Measurements from ENCODE around the gene PTPN14.
"Not testable (repeated sequence)": the region's sequence is repeated elsewhere in the genome, so short reads cannot be mapped to it uniquely, and the experiment has no call there.

Gene PTPN14

DNA sequence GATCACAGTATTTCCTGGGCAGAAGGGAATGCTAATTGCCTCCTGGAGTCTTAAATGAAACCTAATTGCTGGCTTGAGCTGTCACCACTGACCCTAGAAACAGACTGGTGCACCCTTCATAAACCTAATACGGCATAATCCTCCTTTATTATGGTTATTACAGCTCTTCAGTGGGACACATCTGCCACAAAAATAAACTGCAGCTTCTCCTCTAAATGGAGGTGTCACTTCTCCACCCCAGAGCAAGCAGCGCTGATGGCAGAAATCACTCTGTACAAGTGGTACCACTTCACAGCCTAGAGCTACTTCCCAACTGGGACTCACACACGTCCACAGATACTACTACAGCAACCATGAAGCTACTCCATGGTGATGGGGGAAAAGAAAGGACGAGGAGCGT, 11.1 kb downstream of the PTPN14 start:
- no peak for DNase-seq

DNA sequence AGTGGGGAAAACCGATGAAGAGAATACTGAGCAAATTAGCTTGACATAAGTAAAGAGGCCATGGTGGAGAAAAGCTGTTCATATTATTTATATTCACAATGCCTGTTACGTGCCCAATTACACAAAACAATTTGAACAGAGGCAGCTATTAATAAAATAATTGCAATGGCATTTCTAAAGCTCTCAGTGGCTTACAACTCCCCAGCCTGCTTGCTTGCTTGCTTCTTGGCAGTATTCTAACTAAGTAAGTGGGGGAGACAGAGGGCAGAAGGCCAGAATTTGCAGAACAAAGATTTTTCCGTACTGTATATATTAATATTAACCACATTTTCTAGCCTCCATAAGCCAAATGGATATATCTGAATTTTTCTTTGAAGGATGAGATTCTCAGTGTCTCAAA, 12.9 kb downstream of the PTPN14 start:
- no peak for DNase-seq

DNA sequence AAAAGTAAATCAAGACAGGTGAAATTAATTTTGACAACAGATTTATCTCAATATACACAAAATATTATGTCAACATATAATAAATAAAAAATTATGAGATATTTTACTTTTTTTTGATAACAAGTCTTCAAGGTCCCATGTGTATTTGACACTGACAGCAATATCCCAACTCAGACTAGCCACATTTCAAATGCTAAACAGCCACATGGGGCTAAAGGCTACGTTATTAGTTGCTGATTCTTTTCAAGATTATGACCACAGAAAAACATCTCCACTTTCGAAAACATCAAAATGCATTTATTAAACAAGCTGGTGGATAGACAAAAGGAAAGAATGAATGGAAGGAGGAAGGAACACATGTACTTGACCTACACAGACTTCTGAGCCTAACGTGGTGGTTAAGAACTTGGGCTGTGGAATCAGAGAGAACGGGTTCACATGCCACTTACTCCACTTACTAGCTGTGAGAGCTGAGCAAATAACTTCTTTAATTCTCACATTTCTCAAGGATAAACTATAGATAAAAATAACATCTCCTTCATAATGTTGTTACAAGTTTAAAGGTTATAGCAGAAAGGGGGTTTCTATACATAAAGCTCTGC, 13.4 kb downstream of the PTPN14 start:
- DNase-seq, result no peak

DNA sequence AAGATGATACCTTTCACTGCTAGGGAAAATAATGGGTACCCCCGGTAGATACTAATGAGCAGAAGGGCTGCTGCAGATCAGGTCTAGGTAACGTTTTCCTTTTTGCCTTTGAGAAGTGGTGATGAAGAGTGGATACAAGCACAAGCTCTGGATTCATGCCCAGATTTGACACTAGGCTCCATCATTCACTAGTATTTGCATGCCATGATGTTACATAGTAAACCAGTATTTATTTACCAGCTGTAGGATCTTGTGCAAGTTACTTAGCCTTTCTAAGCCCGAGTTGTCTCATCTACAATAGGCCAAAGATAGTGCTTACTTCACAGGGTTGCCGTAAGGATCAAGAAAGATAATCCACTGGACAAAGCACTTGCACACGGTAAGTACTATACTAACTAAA, 14.2 kb downstream of the PTPN14 start:
- no peak for DNase-seq

DNA sequence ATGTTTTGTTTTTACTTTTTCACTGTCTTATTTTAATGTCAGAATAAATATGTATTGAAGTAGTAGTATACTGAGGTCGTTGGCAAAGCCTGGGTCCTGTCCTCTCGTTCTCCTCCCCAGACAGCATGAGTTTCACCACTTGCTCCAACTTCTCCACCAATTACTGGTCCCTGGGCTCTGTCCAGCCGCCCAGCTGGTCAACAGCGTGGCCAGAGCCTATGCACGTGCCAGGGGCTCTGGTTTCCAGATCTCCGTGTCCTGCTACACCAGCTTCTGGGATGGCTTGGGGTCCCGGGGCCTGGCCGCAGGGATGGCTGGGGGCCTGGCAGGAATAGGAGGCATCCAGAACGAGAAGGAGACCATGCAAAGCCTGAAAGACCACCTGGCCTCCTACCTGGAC, 19.3 kb downstream of the PTPN14 start:
- no peak for DNase-seq

DNA sequence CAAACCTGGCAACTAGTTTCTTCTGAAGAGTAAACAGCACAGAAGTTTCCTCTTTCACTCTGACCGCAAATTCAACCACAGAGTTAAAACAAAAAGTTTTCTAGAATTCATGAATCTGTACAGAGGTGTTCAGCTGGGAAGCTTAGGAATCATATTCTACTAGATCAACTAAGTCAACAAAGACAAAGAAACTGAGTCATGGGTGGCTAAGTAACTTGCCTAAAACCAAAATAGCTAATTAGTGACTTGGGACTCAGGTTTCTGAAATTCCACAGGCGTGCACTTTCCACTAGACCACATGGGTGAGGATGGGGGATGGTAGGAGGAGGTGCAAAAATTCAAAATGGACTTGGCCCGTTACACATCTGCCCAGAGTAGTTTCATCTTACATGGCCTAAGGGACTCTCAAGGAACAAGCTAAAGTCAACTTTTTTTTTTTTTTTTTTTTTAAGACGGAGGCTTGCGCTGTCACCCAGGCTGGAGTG, 25.8 kb downstream of the PTPN14 start:
- DNase-seq, result peak; percentile 31

DNA sequence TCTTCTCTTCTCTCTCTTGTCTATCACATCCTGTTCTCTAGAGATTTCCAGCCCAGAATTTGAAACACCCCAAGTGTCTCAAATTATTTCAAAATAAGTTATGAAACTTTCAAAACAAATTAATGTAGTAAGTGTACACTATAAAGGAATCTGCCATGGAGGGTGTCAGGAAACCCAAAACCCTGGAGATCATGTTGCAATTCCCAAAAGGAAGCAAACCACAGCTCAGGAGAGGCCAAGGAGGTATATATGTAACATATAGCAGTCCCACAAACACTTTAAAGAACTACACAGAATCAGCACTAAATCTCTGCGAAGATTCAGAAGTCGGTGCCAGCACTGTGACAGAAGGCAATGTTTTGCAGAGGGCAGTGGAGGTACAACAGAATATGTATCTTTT, 26.6 kb downstream of the PTPN14 start:
- DNase-seq, result no peak

DNA sequence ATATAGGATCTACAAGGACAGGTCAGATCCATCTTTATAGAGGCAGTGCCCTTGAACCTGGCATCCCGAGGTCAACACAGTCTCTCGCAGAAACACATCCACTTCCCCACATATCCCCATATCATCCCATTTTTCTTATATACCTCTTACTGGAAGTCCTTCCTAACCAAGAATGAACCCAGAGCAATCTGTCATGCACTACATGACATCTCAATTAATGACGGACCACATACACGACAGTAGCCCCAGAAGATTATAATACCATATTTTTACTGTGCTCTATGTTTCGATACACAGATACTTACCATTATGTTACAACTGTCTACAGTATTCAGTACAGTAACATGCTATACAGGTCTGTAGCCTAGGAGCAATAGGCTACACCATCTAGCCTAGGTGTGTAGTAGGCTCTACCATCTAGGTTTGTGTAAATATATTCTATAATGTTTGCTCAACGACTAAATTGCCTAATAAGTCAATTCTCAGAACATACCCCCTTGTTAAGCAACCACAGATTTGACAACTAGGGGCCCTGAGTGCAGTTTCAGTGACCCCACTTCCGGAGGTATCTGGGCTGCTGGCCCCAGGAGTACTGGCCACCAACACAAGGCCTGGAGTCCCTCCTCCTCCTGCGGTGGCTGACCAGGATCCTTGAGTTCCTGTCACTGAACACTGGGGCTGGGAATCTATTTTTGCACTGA, 28.1 kb downstream of the PTPN14 start:
- DNase-seq, result no peak

DNA sequence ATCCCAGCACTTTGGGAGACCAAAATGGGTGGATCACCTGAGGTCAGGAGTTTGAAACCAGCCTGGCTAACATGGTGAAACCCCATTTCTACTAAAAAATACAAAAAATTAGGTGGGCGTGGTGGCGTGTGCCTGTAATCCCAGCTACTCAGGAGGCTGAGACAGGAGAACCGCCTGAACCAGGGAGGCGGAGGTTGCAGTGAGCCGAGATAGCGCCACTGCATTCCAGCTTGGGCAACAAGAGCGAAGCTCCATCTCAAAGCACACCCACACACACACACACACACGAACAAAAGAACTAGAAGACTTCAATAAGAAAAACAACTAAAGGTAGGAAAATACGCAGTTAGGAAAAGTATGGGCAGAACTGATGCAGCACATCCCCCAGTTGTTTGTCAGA, 29.9 kb downstream of the PTPN14 start:
- not testable (repeated sequence) for DNase-seq

DNA sequence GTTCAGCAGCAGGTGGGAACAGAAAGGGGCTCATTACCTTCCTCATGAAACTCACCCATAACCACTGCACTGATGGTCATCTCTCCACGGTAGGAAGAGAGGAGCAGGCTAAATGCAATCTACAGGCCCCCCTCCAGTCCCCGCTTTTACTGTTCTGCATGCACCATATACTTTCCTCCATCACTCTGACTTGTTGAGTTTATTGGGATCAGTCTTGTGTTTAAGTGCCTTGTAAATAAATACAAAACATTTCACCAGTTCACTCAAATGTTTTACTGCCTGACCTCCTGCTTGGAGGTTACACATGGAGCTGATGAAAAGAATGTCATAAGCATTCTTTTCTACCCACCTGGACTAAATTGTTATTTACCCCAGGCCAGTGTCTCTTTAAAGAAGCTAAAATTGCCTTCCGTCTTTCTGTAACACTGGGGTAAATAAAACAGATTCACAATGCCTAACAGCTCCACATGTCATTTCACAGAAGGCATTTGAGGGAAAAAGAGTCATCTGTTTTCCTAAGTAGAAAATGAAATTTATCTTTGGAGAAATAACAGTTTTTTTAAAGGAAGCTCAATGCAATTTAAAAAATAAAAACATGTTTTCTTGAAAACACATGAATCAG, 30.7 kb downstream of the PTPN14 start:
- no peak for DNase-seq

DNA sequence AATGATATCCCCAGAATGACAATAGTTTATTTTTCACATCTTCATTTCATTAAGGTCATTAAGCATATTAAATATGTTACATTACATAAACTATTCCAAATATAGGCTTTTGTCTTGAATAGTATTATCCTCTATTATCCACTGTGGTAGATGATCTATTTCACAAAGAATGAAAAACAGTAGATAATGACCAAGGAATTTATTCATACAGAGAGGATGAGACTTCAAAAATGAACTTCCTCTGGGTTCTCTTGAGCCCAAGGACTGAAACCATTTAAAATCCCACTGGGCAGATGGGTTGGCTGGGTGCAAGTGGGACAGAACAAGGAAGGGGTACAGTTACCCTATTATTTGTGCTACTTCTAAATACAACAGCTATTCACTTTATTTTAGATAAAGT, 33.0 kb downstream of the PTPN14 start:
- DNase-seq, result no peak

DNA sequence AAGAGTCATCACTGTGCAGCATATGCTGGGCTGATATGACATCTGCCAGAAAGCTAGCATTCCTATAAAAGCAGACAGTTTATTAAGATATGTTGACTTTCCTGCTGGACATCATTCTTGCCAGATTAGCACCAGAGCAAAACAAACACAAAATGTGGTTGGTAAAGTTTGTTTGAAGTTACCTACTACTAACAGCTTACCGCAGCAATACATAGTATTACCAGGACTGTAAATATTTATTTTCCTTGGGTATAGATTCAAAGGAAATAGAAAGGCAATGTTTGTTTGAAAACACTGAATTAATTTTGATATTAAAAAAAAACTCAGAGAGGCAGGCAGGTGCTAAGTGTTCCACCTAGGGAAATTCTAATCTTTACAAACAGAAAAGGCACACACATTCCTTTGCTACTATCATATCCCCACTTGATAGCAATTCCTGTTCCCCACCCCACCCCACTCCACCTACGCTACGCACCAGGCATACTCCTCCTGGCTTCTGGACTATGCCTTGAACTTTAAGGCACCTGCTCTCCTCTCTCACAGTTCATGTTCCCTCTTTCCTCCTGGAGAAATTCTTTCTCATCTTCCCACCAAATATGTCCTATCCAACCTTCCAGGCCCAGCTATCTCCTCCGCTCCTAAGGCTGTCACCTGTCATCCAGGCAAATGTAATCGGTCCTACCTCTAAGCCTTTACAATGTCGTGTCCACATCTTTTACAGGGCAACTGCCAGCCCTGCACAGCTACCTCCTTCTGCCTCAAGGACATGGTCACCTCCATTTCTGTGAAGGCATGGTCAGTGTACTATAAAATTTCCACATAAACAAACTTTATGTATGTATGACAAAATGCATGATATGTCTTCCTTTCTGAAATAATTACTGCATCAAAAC, 34.7 kb downstream of the PTPN14 start:
- DNase-seq, result no peak

DNA sequence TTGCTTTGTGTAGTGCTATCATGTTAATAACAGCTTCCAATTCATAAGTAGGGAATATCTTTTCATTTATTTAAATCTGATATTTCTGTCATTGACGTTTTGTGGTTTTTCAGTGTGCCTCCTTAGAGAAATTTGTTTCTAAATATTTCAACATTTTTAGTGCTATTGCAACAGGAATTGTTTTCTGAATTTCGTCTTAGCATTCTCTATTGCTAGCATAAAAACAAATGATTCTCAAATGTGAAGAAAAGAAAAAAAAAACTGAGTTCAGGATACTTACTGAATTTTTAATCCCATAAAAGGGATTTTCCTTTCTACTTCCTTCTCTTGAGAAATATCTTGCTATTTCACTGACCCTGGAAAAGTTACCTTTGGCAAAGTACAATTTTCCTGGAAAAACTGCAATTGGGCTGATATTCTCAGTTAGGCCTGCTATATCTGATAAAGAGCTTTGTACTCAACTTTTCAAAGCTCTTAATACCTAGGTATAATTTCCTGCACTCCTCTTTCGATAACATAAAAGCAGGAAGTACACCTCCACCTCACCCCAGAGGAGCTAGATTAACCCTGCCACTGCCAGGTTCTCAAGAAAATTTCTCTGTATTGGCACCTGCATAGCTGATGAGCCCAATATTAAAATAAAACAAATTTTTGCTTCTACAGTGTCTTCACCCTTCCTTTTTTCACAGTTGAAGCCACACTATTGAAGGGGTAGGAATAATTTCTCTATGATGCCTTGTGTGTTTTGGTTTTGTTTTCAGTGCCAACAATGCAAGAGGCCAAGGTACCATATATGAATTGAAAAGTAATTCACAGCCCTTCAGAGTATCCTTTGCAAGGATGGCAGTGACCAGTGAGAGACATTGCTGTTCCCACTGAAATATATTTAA, 35.6 kb downstream of the PTPN14 start:
- no peak for DNase-seq

DNA sequence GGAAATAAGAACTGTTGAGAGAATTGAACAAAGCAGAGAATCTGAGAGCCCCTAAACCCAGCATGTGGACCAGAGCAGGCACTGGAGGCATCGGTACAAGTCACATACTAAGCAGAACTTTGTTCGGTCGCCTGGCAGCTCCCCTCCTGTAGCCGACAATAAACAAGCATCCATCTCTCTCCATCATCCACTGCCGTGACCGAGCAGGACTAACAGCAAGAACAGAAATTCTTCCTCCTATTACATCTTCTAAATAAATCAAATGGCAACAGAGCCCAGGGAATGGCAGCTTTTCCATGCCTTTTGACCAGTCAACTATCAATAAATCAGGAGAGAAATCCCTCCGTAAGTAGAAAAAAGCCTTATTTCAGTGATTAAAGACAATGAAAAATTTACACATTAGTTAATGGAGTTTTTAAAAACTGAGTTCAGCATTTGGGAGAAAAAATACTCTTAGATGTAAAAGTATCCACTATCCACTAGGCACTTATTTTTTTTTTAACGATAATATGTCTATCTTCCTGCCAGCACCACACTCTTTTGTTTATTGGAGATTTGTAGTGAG, 36.5 kb downstream of the PTPN14 start:
- DNase-seq, result no peak

DNA sequence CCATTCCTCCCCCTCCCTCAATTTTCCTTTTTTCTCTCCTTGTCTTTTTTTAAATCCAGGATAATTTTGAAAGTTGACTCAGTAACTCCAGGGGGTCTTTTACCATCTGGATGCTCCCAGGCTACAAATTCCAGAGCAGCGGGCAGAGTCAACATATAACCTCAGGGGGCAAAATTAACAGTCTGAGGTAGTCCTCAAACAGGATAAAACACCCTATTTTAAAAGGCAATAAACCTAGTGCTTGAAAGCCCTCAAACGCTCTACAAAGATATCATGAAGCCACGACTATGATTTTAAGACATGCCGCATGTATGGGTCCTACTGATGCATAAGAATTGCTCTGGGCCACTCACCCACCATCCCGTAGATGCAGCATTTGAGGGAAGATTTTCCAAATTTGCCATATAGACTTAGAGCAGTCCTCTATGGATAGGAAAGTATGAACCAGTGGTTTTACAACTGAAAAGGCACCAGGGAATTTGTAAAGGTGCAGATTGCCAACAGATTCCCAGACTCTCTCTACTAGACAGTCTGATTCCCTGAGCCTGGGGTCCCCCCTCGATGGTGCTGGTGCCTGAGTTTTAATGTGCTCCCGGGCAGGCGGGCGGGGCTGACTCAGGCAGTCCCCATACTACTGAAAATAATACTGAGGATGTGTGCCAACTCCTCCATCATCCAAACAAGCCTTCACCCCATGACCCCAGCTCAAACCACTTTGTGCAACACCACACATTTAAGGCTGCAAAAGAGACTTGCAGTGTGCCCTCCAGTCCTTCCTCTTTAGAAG, 37.2 kb downstream of the PTPN14 start:
- DNase-seq, result no peak

DNA sequence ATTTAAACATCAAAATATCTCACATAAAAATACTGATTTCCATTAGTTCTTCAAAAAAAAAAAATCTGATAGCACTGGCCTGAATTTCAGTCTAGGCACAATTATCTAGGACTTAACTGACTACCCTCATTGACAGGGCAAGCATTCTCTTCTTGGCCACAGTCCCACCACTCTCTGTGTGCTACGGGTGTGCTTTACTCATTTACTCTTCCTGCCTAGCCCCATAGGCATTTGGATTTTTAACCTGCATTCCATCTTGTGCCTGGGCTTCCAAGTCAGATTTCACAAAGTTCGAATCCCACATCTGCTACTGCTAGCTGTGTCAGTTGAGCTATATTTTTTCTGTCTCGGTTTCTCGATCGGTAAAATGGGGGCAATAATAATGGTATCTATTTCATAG, 38.0 kb downstream of the PTPN14 start:
- no peak for DNase-seq

DNA sequence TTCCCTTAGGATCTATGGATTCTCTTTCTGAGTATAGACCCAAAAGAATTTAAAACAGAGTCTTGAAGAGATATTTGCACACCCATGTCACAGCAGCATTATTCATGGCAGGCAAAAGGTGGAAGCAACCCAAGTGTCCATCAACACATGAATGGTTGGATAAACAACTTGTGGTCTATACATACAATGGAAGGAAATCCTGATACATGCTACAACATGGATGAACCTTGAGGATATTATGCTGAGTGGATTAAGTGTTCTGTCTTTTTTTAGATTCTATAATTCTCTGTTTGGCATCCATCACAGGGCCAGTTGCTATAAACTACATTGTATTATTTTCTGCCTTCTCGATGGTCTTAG, 39.8 kb downstream of the PTPN14 start:
- no peak for DNase-seq

DNA sequence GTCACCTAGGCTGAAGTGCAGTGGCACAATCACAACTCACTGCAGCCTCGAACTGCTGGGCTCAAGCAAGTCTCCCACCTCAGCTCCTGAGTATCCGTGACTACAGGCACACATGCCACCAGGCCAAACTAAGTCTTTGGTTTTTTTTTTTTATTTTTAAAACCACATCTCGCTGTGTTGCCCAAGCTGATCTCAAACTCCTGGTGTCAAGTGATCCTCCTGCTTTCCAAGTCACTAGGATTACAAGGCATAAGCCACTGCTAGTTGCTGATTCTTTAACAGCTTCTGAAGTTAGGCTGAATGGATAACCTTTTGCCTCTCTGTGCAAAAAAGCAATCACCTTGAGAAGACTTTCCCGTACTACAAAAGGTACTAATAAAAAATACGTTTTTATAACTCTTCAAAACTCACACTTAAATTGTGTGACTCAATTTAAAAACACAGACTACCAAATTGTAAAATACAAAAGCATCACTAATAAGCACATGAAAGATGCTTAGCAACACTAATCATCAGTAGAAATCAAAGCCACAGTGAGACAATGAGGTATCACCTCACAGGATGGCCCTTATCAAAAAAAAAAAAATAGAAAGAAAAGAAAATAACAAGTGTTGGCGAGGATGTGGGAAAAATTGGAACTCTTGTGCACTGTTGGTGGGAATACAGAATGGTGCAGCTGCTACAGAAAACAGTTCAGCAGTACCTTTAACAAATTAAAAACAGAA, 40.3 kb downstream of the PTPN14 start:
- no peak for DNase-seq

DNA sequence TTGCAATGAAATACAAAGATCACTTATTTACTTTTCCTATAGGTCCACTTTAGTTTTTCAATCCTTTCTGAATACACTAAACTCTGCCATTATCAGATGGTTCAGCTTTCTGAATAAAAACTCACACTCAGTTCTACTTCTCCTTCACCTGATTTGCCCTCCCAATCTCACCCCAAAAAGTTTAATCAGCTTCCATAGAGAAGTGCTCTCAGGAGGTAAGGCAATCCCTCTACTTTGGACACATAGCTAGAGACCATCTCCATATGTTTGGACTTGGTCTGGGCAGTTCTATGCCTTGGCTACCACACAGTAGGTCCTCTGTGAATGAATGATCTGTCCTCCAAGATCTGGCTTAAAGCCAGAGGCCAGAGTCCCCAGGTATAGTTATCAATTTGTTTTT, 40.9 kb downstream of the PTPN14 start:
- no peak for DNase-seq

DNA sequence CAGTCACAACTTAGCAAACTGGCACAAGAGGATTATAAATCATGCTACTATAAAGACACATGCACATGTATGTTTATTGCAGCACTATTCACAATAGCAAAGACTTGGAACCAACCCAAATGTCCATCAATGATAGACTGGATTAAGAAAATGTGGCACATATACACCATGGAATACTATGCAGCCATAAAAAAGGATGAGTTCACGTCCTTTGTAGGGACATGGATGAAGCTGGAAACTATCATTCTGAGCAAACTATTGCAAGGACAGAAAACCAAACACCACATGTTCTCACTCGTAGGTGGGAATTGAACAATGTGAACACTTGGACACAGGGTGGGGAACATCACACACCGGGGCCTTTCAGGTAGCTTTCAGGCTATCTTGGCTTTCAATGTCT, 41.8 kb downstream of the PTPN14 start:
- DNase-seq, result not testable (repeated sequence)

Measured in OCI-M1 (cell line).